WTC11 (cell line): ENCODE data around the gene MTMR2. TPM values are rescaled to one million over a fixed set of nuclear protein-coding genes. Genes with fewer than 3 reads are reported as not detected.

Experiments
- ATAC-seq: fragments of 200-7000 bp; cut with Tn5 transposase; 2 replicates; pipeline ENCODE4 v1.10.0; 2021; ENCODE audit warnings: mild to moderate bottlenecking, moderate library complexity
- CTCF ChIA-PET: fragments of 300-600 bp; sonication (Branson Sonifier 250); formaldehyde crosslinking; loops from one replicate; lab custom pipeline; 2021; ENCODE audit warnings: antibody characterized with exemption; lab: Charles Lee
- POLR2A ChIA-PET: fragments of 350-600 bp; sonication (Branson Sonifier 250); formaldehyde crosslinking; loops from one replicate; lab custom pipeline; 2021; ENCODE audit warnings: antibody characterized with exemption; lab: Charles Lee
- DNase-seq: peaks from one replicate; pipeline ENCODE4 v3.0.0; 2021; ENCODE audit warnings: low spot score
- H3K27ac Mint-ChIP-seq: 2 replicates; pipeline ENCODE4 v1.8.0; 2021; ENCODE audit warnings: mixed read lengths
- H3K27me3 Mint-ChIP-seq: 2 replicates; pipeline ENCODE4 v1.8.0; 2021; ENCODE audit warnings: low read depth, mild to moderate bottlenecking, moderate library complexity, mixed read lengths
- H3K36me3 Mint-ChIP-seq: 2 replicates; pipeline ENCODE4 v1.8.0; 2021; ENCODE audit warnings: mixed read lengths
- H3K4me1 Mint-ChIP-seq: 2 replicates; pipeline ENCODE4 v1.8.0; 2022; ENCODE audit warnings: mixed read lengths
- H3K4me3 Mint-ChIP-seq: 2 replicates; pipeline ENCODE4 v1.8.0; 2021; ENCODE audit warnings: mild to moderate bottlenecking, moderate library complexity, mixed read lengths
- H3K9me3 Mint-ChIP-seq: 2 replicates; pipeline ENCODE4 v1.8.0; 2021; ENCODE audit warnings: mixed read lengths
- CREM ChIP-seq: sonication (generic); formaldehyde crosslinking; IDR thresholded peaks from 2 replicates; pipeline ENCODE4 v1.8.1; 2022; ENCODE audit warnings: mild to moderate bottlenecking, missing genetic modification reagents, moderate library complexity
- ESRRA ChIP-seq: sonication (generic); formaldehyde crosslinking; IDR thresholded peaks from 2 replicates; pipeline ENCODE4 v1.8.1; 2022; ENCODE audit warnings: mild to moderate bottlenecking, missing genetic modification reagents, borderline replicate concordance
- FOXJ3 ChIP-seq: sonication (generic); formaldehyde crosslinking; IDR thresholded peaks from 2 replicates; pipeline ENCODE4 v1.9.0; 2021; ENCODE audit warnings: missing genetic modification reagents, mild to moderate bottlenecking, borderline replicate concordance
- GABPB1 ChIP-seq: sonication (generic); formaldehyde crosslinking; IDR thresholded peaks from 2 replicates; pipeline ENCODE4 v1.8.1; 2023; ENCODE audit warnings: mild to moderate bottlenecking, missing genetic modification reagents
- GTF2I ChIP-seq: fragments of 250-450 bp; sonication (Bioruptor Pico); conservative IDR thresholded peaks from 2 replicates; pipeline ENCODE4 v1.4.0; 2021; ENCODE audit warnings: mild to moderate bottlenecking
- JAZF1 ChIP-seq: fragments of 250-450 bp; sonication (Bioruptor Pico); IDR thresholded peaks from 2 replicates; pipeline ENCODE4 v1.9.0; 2021; ENCODE audit warnings: moderate library complexity, mild to moderate bottlenecking, inconsistent platforms
- NFYB ChIP-seq: sonication (generic); formaldehyde crosslinking; conservative IDR thresholded peaks from 2 replicates; pipeline ENCODE4 v1.8.0; 2022; ENCODE audit warnings: low read depth, missing genetic modification reagents
- NR3C1 ChIP-seq: sonication (generic); formaldehyde crosslinking; conservative IDR thresholded peaks from 2 replicates; pipeline ENCODE4 v1.8.1; 2023; ENCODE audit warnings: low read depth, mild to moderate bottlenecking, missing genetic modification reagents
- PRRX2 ChIP-seq: fragments of 250-450 bp; sonication (Bioruptor Pico); IDR thresholded peaks from 2 replicates; pipeline ENCODE4 v1.8.0; 2021; ENCODE audit warnings: mild to moderate bottlenecking
- SMAD4 ChIP-seq: sonication (generic); formaldehyde crosslinking; IDR thresholded peaks from 2 replicates; pipeline ENCODE4 v1.8.0; 2022; ENCODE audit warnings: mild to moderate bottlenecking, missing genetic modification reagents
- TEAD4 ChIP-seq: sonication (generic); formaldehyde crosslinking; IDR thresholded peaks from 2 replicates; pipeline ENCODE4 v1.8.0; 2022; ENCODE audit warnings: mild to moderate bottlenecking, missing genetic modification reagents
- ZNF317 ChIP-seq: sonication (generic); formaldehyde crosslinking; IDR thresholded peaks from 2 replicates; pipeline ENCODE4 v1.8.1; 2023; ENCODE audit warnings: low read depth, mild to moderate bottlenecking, moderate library complexity, missing genetic modification reagents, borderline replicate concordance
- ZNF396 ChIP-seq: fragments of 250-450 bp; sonication (Bioruptor Pico); IDR thresholded peaks from 2 replicates; pipeline ENCODE4 v1.8.0; 2021; ENCODE audit warnings: mild to moderate bottlenecking, moderate library complexity, borderline replicate concordance
- total RNA-seq: library from RNA; stranded (reverse); gene quantifications from 3 replicates; pipeline ENCODE4 v1.2.3, GENCODE V29; 2021
- TF ChIP-seq, protein P1 (sequence below): fragments of 250-450 bp; sonication (Bioruptor Pico); IDR thresholded peaks from 2 replicates; pipeline ENCODE4 v1.9.0; 2021; ENCODE audit warnings: moderate library complexity, mild to moderate bottlenecking, inconsistent platforms, borderline replicate concordance
- TF ChIP-seq, protein P2 (sequence below): sonication (generic); formaldehyde crosslinking; IDR thresholded peaks from 2 replicates; pipeline ENCODE4 v1.8.1; 2022; ENCODE audit warnings: low read depth, mild to moderate bottlenecking, moderate library complexity, missing genetic modification reagents, borderline replicate concordance
- TF ChIP-seq, protein P3 (sequence below): sonication (generic); formaldehyde crosslinking; IDR thresholded peaks from 2 replicates; pipeline ENCODE4 v1.8.0; 2022; ENCODE audit warnings: mild to moderate bottlenecking, missing genetic modification reagents
- TF ChIP-seq, protein P4 (sequence below): fragments of 250-450 bp; sonication (Bioruptor Pico); IDR thresholded peaks from 2 replicates; pipeline ENCODE4 v1.9.0; 2021; ENCODE audit warnings: mild to moderate bottlenecking
- TF ChIP-seq, protein P5 (sequence below): fragments of 200-600 bp; IDR thresholded peaks from 2 replicates; pipeline ENCODE4 v1.8.0; 2022; ENCODE audit warnings: antibody characterized with exemption
- TF ChIP-seq, protein P6 (sequence below): sonication (generic); formaldehyde crosslinking; conservative IDR thresholded peaks from 2 replicates; pipeline ENCODE4 v1.8.1; 2022; ENCODE audit warnings: mild to moderate bottlenecking, missing genetic modification reagents
- TF ChIP-seq, protein P7 (sequence below): sonication (generic); formaldehyde crosslinking; IDR thresholded peaks from 2 replicates; pipeline ENCODE4 v1.8.1; 2022; ENCODE audit warnings: mild to moderate bottlenecking, missing genetic modification reagents, moderate library complexity, borderline replicate concordance
- TF ChIP-seq, protein P8 (sequence below): sonication (generic); formaldehyde crosslinking; IDR thresholded peaks from 2 replicates; pipeline ENCODE4 v1.8.1; 2022; ENCODE audit warnings: low read depth, missing genetic modification reagents, borderline replicate concordance

Gene MTMR2
- total RNA-seq, 1 experiment from 2014 or later: 45.6 TPM

DNA sequence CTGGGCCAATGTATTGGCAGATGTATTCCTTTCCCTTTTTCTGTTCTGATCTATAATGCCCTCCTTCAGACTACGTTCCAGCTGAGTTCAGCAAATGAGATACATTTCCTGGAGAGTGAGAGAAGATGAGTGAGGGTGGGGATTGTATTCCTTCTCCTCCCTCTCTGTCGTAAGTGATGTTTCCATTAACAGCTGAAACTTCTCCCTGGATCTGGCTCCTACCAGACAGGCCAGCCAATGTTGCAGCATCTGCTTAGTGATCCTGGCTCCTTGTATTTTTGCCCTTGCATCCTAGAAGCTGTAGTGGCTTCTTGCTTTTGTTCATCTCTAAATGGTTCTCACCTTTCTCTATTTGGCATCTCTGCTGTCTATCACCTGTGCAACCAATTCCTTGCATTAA, 48.2 kb upstream of the MTMR2 start (continued):
- no peak for TF ChIP-seq FOXJ3 (CRISPR knock-in tag)
- TF ChIP-seq, protein P1, sequence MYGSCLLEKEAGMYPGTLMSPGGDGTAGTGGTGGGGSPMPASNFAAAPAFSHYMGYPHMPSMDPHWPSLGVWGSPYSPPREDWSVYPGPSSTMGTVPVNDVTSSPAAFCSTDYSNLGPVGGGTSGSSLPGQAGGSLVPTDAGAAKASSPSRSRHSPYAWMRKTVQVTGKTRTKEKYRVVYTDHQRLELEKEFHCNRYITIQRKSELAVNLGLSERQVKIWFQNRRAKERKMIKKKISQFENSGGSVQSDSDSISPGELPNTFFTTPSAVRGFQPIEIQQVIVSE: no peak
- TF ChIP-seq ZNF396 (CRISPR knock-in tag): no peak
- TF ChIP-seq, protein P2, sequence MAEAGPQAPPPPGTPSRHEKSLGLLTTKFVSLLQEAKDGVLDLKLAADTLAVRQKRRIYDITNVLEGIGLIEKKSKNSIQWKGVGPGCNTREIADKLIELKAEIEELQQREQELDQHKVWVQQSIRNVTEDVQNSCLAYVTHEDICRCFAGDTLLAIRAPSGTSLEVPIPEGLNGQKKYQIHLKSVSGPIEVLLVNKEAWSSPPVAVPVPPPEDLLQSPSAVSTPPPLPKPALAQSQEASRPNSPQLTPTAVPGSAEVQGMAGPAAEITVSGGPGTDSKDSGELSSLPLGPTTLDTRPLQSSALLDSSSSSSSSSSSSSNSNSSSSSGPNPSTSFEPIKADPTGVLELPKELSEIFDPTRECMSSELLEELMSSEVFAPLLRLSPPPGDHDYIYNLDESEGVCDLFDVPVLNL (CRISPR knock-in tag): no peak
- TF ChIP-seq ZNF317 (CRISPR knock-in tag): no peak

DNA sequence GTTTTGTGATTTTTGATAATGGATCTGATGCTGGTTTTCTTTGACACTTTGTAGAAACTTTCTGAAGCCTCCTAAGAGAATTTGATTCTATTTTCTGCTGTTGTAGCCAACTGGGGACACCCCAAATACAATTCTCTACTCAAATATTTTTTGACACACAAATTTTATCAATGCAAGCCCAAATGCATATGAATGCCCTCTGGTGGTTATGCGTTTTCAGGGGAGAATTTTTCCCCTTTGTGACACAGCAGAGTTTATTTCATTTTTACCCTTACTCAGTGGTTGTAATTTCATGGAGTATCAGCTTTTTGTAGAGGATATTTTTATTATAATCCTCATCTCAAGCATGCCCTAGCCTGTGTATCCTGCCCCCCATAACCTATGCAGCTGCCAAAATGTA, 44.7 kb upstream of the MTMR2 start:
- no peak for DNase-seq
- CTCF ChIA-PET: no interaction called here
- H3K27ac Mint-ChIP-seq: no peak overlapping the region
- TF ChIP-seq TEAD4: no peak
- TF ChIP-seq, protein P3, sequence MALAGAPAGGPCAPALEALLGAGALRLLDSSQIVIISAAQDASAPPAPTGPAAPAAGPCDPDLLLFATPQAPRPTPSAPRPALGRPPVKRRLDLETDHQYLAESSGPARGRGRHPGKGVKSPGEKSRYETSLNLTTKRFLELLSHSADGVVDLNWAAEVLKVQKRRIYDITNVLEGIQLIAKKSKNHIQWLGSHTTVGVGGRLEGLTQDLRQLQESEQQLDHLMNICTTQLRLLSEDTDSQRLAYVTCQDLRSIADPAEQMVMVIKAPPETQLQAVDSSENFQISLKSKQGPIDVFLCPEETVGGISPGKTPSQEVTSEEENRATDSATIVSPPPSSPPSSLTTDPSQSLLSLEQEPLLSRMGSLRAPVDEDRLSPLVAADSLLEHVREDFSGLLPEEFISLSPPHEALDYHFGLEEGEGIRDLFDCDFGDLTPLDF (CRISPR knock-in tag): no peak
- no peak for TF ChIP-seq PRRX2 (CRISPR knock-in tag)
- TF ChIP-seq, protein P4, sequence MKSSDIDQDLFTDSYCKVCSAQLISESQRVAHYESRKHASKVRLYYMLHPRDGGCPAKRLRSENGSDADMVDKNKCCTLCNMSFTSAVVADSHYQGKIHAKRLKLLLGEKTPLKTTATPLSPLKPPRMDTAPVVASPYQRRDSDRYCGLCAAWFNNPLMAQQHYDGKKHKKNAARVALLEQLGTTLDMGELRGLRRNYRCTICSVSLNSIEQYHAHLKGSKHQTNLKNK (CRISPR knock-in tag): no peak
- TF ChIP-seq, protein P5, sequence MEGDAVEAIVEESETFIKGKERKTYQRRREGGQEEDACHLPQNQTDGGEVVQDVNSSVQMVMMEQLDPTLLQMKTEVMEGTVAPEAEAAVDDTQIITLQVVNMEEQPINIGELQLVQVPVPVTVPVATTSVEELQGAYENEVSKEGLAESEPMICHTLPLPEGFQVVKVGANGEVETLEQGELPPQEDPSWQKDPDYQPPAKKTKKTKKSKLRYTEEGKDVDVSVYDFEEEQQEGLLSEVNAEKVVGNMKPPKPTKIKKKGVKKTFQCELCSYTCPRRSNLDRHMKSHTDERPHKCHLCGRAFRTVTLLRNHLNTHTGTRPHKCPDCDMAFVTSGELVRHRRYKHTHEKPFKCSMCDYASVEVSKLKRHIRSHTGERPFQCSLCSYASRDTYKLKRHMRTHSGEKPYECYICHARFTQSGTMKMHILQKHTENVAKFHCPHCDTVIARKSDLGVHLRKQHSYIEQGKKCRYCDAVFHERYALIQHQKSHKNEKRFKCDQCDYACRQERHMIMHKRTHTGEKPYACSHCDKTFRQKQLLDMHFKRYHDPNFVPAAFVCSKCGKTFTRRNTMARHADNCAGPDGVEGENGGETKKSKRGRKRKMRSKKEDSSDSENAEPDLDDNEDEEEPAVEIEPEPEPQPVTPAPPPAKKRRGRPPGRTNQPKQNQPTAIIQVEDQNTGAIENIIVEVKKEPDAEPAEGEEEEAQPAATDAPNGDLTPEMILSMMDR: no peak
- no peak for TF ChIP-seq SMAD4 (CRISPR knock-in tag)
- TF ChIP-seq, protein P6, sequence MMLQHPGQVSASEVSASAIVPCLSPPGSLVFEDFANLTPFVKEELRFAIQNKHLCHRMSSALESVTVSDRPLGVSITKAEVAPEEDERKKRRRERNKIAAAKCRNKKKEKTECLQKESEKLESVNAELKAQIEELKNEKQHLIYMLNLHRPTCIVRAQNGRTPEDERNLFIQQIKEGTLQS: no peak
- TF ChIP-seq JAZF1 (CRISPR knock-in tag): no peak
- TF ChIP-seq, protein P7, sequence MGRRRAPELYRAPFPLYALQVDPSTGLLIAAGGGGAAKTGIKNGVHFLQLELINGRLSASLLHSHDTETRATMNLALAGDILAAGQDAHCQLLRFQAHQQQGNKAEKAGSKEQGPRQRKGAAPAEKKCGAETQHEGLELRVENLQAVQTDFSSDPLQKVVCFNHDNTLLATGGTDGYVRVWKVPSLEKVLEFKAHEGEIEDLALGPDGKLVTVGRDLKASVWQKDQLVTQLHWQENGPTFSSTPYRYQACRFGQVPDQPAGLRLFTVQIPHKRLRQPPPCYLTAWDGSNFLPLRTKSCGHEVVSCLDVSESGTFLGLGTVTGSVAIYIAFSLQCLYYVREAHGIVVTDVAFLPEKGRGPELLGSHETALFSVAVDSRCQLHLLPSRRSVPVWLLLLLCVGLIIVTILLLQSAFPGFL (CRISPR knock-in tag): no peak
- TF ChIP-seq NFYB (CRISPR knock-in tag): no peak
- TF ChIP-seq GTF2I (CRISPR knock-in tag): no peak
- no peak for TF ChIP-seq ESRRA (CRISPR knock-in tag)
- TF ChIP-seq, protein P8, sequence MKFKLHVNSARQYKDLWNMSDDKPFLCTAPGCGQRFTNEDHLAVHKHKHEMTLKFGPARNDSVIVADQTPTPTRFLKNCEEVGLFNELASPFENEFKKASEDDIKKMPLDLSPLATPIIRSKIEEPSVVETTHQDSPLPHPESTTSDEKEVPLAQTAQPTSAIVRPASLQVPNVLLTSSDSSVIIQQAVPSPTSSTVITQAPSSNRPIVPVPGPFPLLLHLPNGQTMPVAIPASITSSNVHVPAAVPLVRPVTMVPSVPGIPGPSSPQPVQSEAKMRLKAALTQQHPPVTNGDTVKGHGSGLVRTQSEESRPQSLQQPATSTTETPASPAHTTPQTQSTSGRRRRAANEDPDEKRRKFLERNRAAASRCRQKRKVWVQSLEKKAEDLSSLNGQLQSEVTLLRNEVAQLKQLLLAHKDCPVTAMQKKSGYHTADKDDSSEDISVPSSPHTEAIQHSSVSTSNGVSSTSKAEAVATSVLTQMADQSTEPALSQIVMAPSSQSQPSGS (CRISPR knock-in tag): no peak
- no peak for TF ChIP-seq GABPB1 (CRISPR knock-in tag)
- TF ChIP-seq NR3C1 (CRISPR knock-in tag): no peak
- no peak for TF ChIP-seq CREM
- TF ChIP-seq, all 79 proteins: peak for 0
- POLR2A ChIA-PET: no interaction called here
- ATAC-seq: no peak
- Mint-ChIP-seq H3K36me3 (peaks cover 4% of the 10 kb centered on the region; the same call in 1 of the 2 replicates), H3K9me3 (peaks cover 9% of the 10 kb centered on the region; the same call in 1 of the 2 replicates), H3K27me3 (no peaks in the 10 kb centered on the region), H3K4me3 (no peak overlapping the region), H3K4me1 (0 out of 2 replicates have a peak, but pooled peaks cover 2% of the 10 kb centered on the region)
